Heart right ventricle (tissue), 16 donors: ENCODE measurements around the gene TBC1D23. TPM values are rescaled to one million over a fixed set of nuclear protein-coding genes. Genes with fewer than 3 reads are reported as not detected.
"Not testable (repeated sequence)": the region's sequence is repeated elsewhere in the genome, so short reads cannot be mapped to it uniquely, and the experiment has no call there.

Source experiments
- ATAC-seq, 8 donors: fragments of 200-7000 bp; cut with Tn5 transposase; one replicate each; pipeline ENCODE4 v1.9.1; 2020; ENCODE audit warnings: mild to moderate bottlenecking in 8 of 8, moderate library complexity in 8 of 8, moderate number of reproducible peaks in 1 of 8
- DNase-seq, 2 donors: peaks; one replicate each; pipeline ENCODE4 v3.0.0-alpha.2; 2020
- H3K27ac ChIP-seq, 10 donors: fragments of 200-600 bp; sonication (generic) in 2 of 10; one replicate each; pipeline versions ENCODE4 v1.5.0 to v1.8.0; 2020 to 2022; ENCODE audit warnings: mild to moderate bottlenecking in 3 of 10
- H3K27me3 ChIP-seq, 7 donors: fragments of 200-600 bp; one replicate each; pipeline ENCODE4 v1.8.0; 2021 to 2022; ENCODE audit warnings: mild to moderate bottlenecking in 2 of 7
- H3K36me3 ChIP-seq, 9 donors: fragments of 200-600 bp; sonication (generic) in 1 of 9; one replicate each; pipeline versions ENCODE4 v1.5.0 to v1.8.0; 2020 to 2022; ENCODE audit warnings: mild to moderate bottlenecking in 2 of 9
- H3K4me1 ChIP-seq, 9 donors: fragments of 200-600 bp; sonication (generic) in 1 of 9; one replicate each; pipeline versions ENCODE4 v1.5.0 to v1.8.0; 2020 to 2022; ENCODE audit warnings: mild to moderate bottlenecking in 4 of 9
- H3K4me3 ChIP-seq, 10 donors: fragments of 200-600 bp; sonication (generic) in 2 of 10; one replicate each; pipeline versions ENCODE4 v1.5.0 to v1.8.0; 2020 to 2022; ENCODE audit warnings: mild to moderate bottlenecking in 7 of 10, moderate library complexity in 2 of 10
- H3K9me3 ChIP-seq, 11 donors: fragments of 200-600 bp in 10 of 11; sonication (generic) in 2 of 11; one replicate each; pipeline versions ENCODE4 v1.5.0 to v1.8.0; 2013 to 2022; ENCODE audit warnings: mild to moderate bottlenecking in 2 of 11, control low read depth in 1 of 11, moderate library complexity in 1 of 11
- CTCF ChIP-seq, 9 donors: fragments of 200-600 bp; sonication (generic) in 2 of 9; IDR thresholded peaks; one replicate each; pipeline versions ENCODE4 v1.5.0 to v1.8.0; 2021 to 2022; ENCODE audit warnings: antibody characterized with exemption in 9 of 9, mild to moderate bottlenecking in 5 of 9, moderate library complexity in 1 of 9
- WGBS, 2 donors: extraction: QIAGEN DNeasy Blood & Tissue Kit; methylation state at CpG; one replicate each; pipeline ENCODE4 v1.1.7; 2013; ENCODE audit warnings: inconsistent platforms in 1 of 2; 5-methylcytosine and 5-hydroxymethylcytosine counted together
- intact Hi-C, 10 donors: fragments of 100-400 bp; cut with DNase I; formaldehyde crosslinking; loops; one replicate each; pipeline versions ENCODE4 v1.11.1 to v1.14.2; 2022
- polyA plus RNA-seq, 2 donors: library from polyadenylated mRNA; stranded (reverse); fragments of 200-250 nt; gene quantifications; one replicate each; pipeline ENCODE4 v1.2.3, GENCODE V29; 2013
- total RNA-seq, 10 donors: library from RNA; stranded (reverse); fragmentation: NEBNext Ultra II Directional in 3 of 10; extraction: Animal tissue kit (Norgen Biotek cat#: 25700) in 3 of 10; gene quantifications; one replicate each; pipeline versions ENCODE4 v1.2.1 to v1.2.4, GENCODE V29; 2021 to 2023
- donor health status: Arrhythmogenic right ventricular cardiomyopathy.
- donor health status: ischemic (EF 13 %, LVEDD 7.1; RV severe dilation, severe dysfunction).
- donor health status: healthy with polysubstance abuse.
- donor health status: DM: no; HTN: yes; CAD: no.
- donor health status: DM: no; HTN: no; CAD: no.
- donor health status: ischemic (EF 25% LVEDD 6.9; RV normal size, moderate dysfunction).
- donor health status: ischemic (EF 25% LVEDD 5.7; RV mildly dilated, moderate dysfunction).
- donor health status: healthy.
- donor health status: DM: yes; HTN: yes; CAD: no.
- donor health status: Ischemic cardiomyopathy.
- donor health status: ischemic (EF 35%, LVEDD 5.7; RV mildly dilated, moderate dysfunction).
- donor health status: nonischemic (EF 11% LVEDD 7.7; RV severe dilation, severe dysfunction).
- donor health status: DM: yes; HTN: yes; CAD: no.
- donor health status: PGD.
- donor health status: ischemic (EF 29% LVEDD 5.4; RV normal size, mild dysfunction).
- donor health status: nonischemic (EF 23%, LVEDD 6.1; RV moderate dilation, normal function).

The TBC1D23 gene
- total and polyA plus RNA-seq, 12 donors, result 18.8 to 40.4 (median 28.7) TPM

- Histone ChIP-seq H3K4me3 (no peak overlapping the region), H3K27me3 (no peaks in the 10 kb centered on the region), H3K27ac (no peak overlapping the region), H3K36me3 (no peaks in the 10 kb centered on the region), H3K4me1 (peaks cover 0 to 11% (median 7%) of the 10 kb centered on the region in 9 donors), H3K9me3 (peaks cover 0 to 11% (median 0%) of the 10 kb centered on the region in 11 donors)
- ATAC-seq (no peak), DNase-seq (no peak)
- 93 to 95% methylated on average over 2 of the region's 2 CpGs for WGBS, 2 donors
- intact Hi-C loops, result no loop called here
- TF ChIP-seq CTCF (IDR thresholded peaks at IDR 0.05), result no peak
Observed at GRCh38 chr3:100231668-100232067, 29.1 kb upstream of the TBC1D23 start.

- H3K27me3 ChIP-seq, result no peaks in the 10 kb centered on the region
- WGBS, 2 donors, result 87 to 90% methylated on average over 2 of the region's 2 CpGs
- intact Hi-C loops, result no loop called here
- no peaks in the 10 kb centered on the region for H3K4me1 ChIP-seq
- peaks cover 0 to 30% (median 15%) of the 10 kb centered on the region in 11 donors for H3K9me3 ChIP-seq
- no peak for DNase-seq
- no peak for ATAC-seq
- no peak overlapping the region for H3K4me3 ChIP-seq
- H3K27ac ChIP-seq, result no peak overlapping the region
- TF ChIP-seq CTCF (IDR thresholded peaks at IDR 0.05), result no peak
- H3K36me3 ChIP-seq, result no peaks in the 10 kb centered on the region
Observed at GRCh38 chr3:100234364-100234763, 26.4 kb upstream of the TBC1D23 start.

GRCh38 chr3:100238599-100238998, 22.2 kb upstream of the TBC1D23 start:
- no peaks in the 10 kb centered on the region for H3K36me3 ChIP-seq
- intact Hi-C loops, result loop anchor here in 1 of 10 donors (5.0 kb wide), 1 partner anchor 46 kb away; no protein-coding TSS in a partner anchor
- no peak overlapping the region for H3K4me3 ChIP-seq
- TF ChIP-seq CTCF (IDR thresholded peaks at IDR 0.05), result no peak
- H3K9me3 ChIP-seq, result peaks cover 0 to 27% (median 15%) of the 10 kb centered on the region in 11 donors
- H3K4me1 ChIP-seq, result no peaks in the 10 kb centered on the region
- ATAC-seq, result no peak
- H3K27ac ChIP-seq, result no peak overlapping the region
- 96 to 100% methylated on average over 1 of the region's 1 CpG for WGBS, 2 donors
- H3K27me3 ChIP-seq, result no peaks in the 10 kb centered on the region
- no peak for DNase-seq

- H3K4me3 ChIP-seq, H3K4me1 ChIP-seq, H3K27ac ChIP-seq, H3K27me3 ChIP-seq, DNase-seq, H3K36me3 ChIP-seq, ATAC-seq: not testable (repeated sequence)
- peaks cover 0 to 25% (median 15%) of the 10 kb centered on the region in 11 donors for H3K9me3 ChIP-seq
- 84 to 90% methylated on average over 1 of the region's 1 CpG for WGBS, 2 donors
- intact Hi-C loops, result loop anchor here in 2 of 10 donors (10.0 kb wide), 2 partner anchors 48 to 68 kb away; no protein-coding TSS in a partner anchor
Observed at GRCh38 chr3:100242471-100242870, 18.3 kb upstream of the TBC1D23 start.

- H3K4me3 ChIP-seq, result no peak overlapping the region
- H3K36me3 ChIP-seq, result no peaks in the 10 kb centered on the region
- no peaks in the 10 kb centered on the region for H3K4me1 ChIP-seq
- TF ChIP-seq CTCF (IDR thresholded peaks at IDR 0.05), result no peak
- no peak overlapping the region for H3K27ac ChIP-seq
- peaks cover 0 to 7% (median 3%) of the 10 kb centered on the region in 11 donors for H3K9me3 ChIP-seq
- ATAC-seq (no peak), DNase-seq (no peak)
- intact Hi-C loops, result loop anchor here in 2 of 10 donors (10.0 kb wide), 2 partner anchors 49 to 69 kb away; no protein-coding TSS in a partner anchor
- H3K27me3 ChIP-seq, result no peaks in the 10 kb centered on the region
Observed at GRCh38 chr3:100244264-100244663, 16.5 kb upstream of the TBC1D23 start.
